ENCODE results near the gene TMEM88. TPM values are rescaled to one million over a fixed set of nuclear protein-coding genes. Genes with fewer than 3 reads are reported as not detected.

Gene TMEM88
- total and polyA plus RNA-seq, 5 experiments from 2014 or later, result 6.9 to 7.2 TPM; not detected in 3

DNA sequence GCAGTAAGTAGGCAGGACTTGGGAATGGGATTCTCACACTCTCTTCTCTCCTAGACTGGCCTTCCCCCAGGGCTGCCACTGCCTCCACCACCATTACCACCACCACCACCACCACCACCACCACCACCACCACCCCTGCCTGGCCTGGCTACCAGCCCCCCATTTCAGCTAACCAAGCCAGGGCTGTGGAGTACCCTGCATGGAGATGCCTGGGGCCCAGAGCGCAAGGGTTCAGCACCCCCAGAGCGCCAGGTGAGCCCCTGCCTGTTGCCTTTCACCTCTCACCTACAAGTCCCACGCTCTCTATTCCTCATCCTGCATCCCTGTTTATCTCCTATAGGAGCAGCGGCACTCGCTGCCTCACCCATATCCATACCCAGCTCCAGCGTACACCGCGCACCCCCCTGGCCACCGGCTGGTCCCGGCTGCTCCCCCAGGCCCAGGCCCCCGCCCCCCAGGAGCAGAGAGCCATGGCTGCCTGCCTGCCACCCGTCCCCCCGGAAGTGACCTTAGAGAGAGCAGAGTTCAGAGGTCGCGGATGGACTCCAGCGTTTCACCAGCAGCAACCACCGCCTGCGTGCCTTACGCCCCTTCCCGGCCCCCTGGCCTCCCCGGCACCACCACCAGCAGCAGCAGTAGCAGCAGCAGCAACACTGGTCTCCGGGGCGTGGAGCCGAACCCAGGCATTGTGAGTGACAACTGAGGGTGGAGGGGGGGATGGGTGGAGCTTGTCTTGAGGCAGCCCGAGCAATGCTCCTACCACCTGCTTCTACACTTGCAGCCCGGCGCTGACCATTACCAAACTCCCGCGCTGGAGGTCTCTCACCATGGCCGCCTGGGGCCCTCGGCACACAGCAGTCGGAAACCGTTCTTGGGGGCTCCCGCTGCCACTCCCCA is 7.9 kb upstream of the TMEM88 start:
- POLR2A ChIA-PET, result interaction anchor here (6.9 to 7.2 kb wide), 2 partner anchors 9 to 12 kb away, joined by 54 to 116 read pairs; partner anchors contain the start of genes CYB5D1, KDM6B, NAA38 and TMEM88
- DNase-seq, result peak in 2 of 10 donors; percentile 21 to 50
- Mint-ChIP-seq H3K9me3 (no peaks in the 10 kb centered on the region), H3K36me3 (peaks cover 0 to 28% (median 1%) of the 10 kb centered on the region in 3 donors), H3K27me3 (peaks cover 0 to 4% (median 0%) of the 10 kb centered on the region in 5 donors), H3K27ac (peak overlapping the region in 6 of 10 donors; percentile 58 to 92 (median 76)), H3K4me3 (peak overlapping the region in 4 of 10 donors; percentile 28 to 57 (median 32)), H3K4me1 (peaks cover 32 to 44% (median 38%) of the 10 kb centered on the region in 4 donors)
- ATAC-seq, result no peak

DNA sequence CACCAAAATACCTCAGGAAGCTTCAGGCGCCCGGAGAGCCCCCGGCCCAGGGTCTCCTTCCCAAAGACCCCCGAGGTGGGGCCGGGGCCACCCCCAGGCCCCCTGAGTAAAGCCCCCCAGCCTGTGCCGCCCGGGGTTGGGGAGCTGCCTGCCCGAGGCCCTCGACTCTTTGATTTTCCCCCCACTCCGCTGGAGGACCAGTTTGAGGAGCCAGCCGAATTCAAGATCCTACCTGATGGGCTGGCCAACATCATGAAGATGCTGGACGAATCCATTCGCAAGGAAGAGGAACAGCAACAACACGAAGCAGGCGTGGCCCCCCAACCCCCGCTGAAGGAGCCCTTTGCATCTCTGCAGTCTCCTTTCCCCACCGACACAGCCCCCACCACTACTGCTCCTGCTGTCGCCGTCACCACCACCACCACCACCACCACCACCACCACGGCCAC is 6.7 kb upstream of the TMEM88 start:
- peak overlapping the region in 2 of 10 donors; percentile 14 to 18 for H3K4me3 Mint-ChIP-seq
- no peaks in the 10 kb centered on the region for H3K9me3 Mint-ChIP-seq
- ATAC-seq, result no peak
- peaks cover 22 to 37% (median 33%) of the 10 kb centered on the region in 4 donors for H3K4me1 Mint-ChIP-seq
- no peaks in the 10 kb centered on the region for H3K27me3 Mint-ChIP-seq
- peaks cover 0 to 30% (median 1%) of the 10 kb centered on the region in 3 donors for H3K36me3 Mint-ChIP-seq
- peak in 1 of 10 donors; percentile 47 for DNase-seq
- POLR2A ChIA-PET, result interaction anchor here (7.2 kb wide), 1 partner anchor 14 kb away, joined by 116 read pairs; the partner anchor contains the start of gene KDM6B
- H3K27ac Mint-ChIP-seq, result peak overlapping the region in 5 of 10 donors; percentile 24 to 84 (median 71)

DNA sequence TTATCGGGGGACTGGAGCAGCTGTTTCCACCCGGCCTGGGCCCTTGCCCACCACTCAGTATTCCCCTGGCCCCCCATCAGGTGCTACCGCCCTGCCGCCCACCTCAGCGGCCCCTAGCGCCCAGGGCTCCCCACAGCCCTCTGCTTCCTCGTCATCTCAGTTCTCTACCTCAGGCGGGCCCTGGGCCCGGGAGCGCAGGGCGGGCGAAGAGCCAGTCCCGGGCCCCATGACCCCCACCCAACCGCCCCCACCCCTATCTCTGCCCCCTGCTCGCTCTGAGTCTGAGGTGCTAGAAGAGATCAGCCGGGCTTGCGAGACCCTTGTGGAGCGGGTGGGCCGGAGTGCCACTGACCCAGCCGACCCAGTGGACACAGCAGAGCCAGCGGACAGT is 6.1 kb upstream of the TMEM88 start:
- H3K4me3 Mint-ChIP-seq, result no peak overlapping the region
- no peaks in the 10 kb centered on the region for H3K27me3 Mint-ChIP-seq
- H3K4me1 Mint-ChIP-seq, result peaks cover 18 to 36% (median 30%) of the 10 kb centered on the region in 4 donors
- H3K9me3 Mint-ChIP-seq, result no peaks in the 10 kb centered on the region
- POLR2A ChIA-PET, result interaction anchor here (1.0 to 5.8 kb wide), 3 partner anchors 8 to 15 kb away, joined by 3 to 96 read pairs (median 4); partner anchors contain the start of gene KDM6B
- H3K27ac Mint-ChIP-seq, result peak overlapping the region in 1 of 10 donors; percentile 29
- H3K36me3 Mint-ChIP-seq, result peaks cover 0 to 32% (median 1%) of the 10 kb centered on the region in 3 donors
- ATAC-seq (no peak), DNase-seq (no peak)

DNA sequence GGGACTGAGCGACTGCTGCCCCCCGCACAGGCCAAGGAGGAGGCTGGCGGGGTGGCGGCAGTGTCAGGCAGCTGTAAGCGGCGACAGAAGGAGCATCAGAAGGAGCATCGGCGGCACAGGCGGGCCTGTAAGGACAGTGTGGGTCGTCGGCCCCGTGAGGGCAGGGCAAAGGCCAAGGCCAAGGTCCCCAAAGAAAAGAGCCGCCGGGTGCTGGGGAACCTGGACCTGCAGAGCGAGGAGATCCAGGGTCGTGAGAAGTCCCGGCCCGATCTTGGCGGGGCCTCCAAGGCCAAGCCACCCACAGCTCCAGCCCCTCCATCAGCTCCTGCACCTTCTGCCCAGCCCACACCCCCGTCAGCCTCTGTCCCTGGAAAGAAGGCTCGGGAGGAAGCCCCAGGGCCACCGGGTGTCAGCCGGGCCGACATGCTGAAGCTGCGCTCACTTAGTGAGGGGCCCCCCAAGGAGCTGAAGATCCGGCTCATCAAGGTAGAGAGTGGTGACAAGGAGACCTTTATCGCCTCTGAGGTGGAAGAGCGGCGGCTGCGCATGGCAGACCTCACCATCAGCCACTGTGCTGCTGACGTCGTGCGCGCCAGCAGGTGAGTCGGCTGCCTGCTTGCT is 5.6 kb upstream of the TMEM88 start:
- H3K36me3 Mint-ChIP-seq, result peaks cover 0 to 34% (median 1%) of the 10 kb centered on the region in 3 donors
- no peak overlapping the region for H3K4me3 Mint-ChIP-seq
- H3K4me1 Mint-ChIP-seq, result peaks cover 14 to 38% (median 26%) of the 10 kb centered on the region in 4 donors
- ATAC-seq (no peak), DNase-seq (no peak)
- no peaks in the 10 kb centered on the region for H3K9me3 Mint-ChIP-seq
- POLR2A ChIA-PET, result interaction anchor here (1.0 to 5.8 kb wide), 3 partner anchors 8 to 15 kb away, joined by 3 to 96 read pairs (median 4); partner anchors contain the start of gene KDM6B
- H3K27ac Mint-ChIP-seq, result peak overlapping the region in 4 of 10 donors; percentile 56 to 88 (median 68)
- no peaks in the 10 kb centered on the region for H3K27me3 Mint-ChIP-seq

DNA sequence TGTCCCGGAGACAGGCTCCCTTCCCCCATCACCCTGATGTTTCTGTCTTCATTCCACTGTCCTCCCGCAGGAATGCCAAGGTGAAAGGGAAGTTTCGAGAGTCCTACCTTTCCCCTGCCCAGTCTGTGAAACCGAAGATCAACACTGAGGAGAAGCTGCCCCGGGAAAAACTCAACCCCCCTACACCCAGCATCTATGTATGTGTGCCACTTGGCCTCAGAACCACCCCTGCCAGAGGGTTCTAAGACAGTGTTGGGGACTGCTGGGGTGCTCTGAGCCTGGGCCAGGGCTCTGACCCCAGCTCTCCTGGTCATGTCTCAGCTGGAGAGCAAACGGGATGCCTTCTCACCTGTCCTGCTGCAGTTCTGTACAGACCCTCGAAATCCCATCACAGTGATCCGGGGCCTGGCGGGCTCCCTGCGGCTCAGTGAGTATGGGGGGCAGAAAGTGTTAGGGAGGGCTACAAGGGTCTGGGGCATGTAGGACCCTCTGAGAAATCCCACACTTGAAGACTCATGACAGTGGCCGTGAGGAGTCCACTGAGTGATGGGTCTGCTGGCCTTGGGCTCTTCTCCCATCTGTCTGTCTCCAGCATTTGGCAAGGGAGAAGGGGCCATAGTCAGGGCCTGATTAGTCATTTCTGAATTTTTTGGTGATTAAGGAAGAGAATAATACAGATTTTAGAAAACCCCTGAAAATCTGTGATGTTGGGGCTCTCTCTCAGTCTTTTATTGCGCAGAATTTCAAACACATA is 4.9 kb upstream of the TMEM88 start:
- POLR2A ChIA-PET, result interaction anchor here (1.0 to 5.8 kb wide), 6 partner anchors 8 to 16 kb away, joined by 3 to 96 read pairs (median 8); partner anchors contain the start of gene KDM6B
- no peak for ATAC-seq
- H3K27ac Mint-ChIP-seq, result peak overlapping the region in 9 of 10 donors; percentile 13 to 96 (median 75)
- peaks cover 13 to 35% (median 24%) of the 10 kb centered on the region in 4 donors for H3K4me1 Mint-ChIP-seq
- H3K4me3 Mint-ChIP-seq, result peak overlapping the region in 2 of 10 donors; percentile 7 to 14
- H3K9me3 Mint-ChIP-seq, result no peaks in the 10 kb centered on the region
- H3K36me3 Mint-ChIP-seq, result peaks cover 0 to 34% (median 1%) of the 10 kb centered on the region in 3 donors
- no peaks in the 10 kb centered on the region for H3K27me3 Mint-ChIP-seq
- DNase-seq, result peak in 1 of 10 donors; percentile 24

DNA sequence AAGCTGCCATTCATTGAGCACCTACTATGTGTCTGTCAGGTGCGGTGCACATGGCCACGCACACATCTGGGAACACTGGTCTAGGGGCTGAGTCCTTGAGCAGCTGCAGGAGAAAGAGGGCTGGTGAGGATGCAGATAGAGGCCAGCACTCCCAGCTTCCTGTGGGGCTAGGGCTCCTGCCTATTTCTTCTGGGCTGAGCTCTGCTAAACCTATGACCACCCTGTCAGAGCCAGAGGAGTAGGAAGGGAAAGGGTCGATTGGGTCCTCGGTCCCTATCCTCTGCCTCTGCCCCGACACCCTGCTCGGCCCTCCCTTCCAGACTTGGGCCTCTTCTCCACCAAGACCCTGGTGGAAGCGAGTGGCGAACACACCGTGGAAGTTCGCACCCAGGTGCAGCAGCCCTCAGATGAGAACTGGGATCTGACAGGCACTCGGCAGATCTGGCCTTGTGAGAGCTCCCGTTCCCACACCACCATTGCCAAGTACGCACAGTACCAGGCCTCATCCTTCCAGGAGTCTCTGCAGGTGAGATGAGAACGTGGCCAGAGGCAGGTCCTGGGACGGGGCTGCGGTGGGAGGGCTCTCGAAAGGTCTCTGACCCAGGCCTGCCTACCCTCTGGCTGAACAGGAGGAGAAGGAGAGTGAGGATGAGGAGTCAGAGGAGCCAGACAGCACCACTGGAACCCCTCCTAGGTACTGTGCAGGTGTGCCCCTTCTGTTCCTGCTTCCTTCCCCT is 4.0 kb upstream of the TMEM88 start:
- H3K4me3 Mint-ChIP-seq, result peak overlapping the region in 9 of 10 donors; percentile 39 to 84 (median 64)
- ATAC-seq (peak; percentile 10 to 14), DNase-seq (no peak)
- no peaks in the 10 kb centered on the region for H3K9me3 Mint-ChIP-seq
- H3K27me3 Mint-ChIP-seq, result no peaks in the 10 kb centered on the region
- peak overlapping the region; percentile 43 to 96 (median 88) for H3K27ac Mint-ChIP-seq
- H3K36me3 Mint-ChIP-seq, result peaks cover 0 to 35% (median 1%) of the 10 kb centered on the region in 3 donors
- peaks cover 13 to 27% (median 21%) of the 10 kb centered on the region in 4 donors for H3K4me1 Mint-ChIP-seq
- POLR2A ChIA-PET, result interaction anchor here (0.5 to 5.8 kb wide), 8 partner anchors 9 to 396 kb away, joined by 3 to 96 read pairs (median 6); partner anchors contain the start of gene KDM6B

DNA sequence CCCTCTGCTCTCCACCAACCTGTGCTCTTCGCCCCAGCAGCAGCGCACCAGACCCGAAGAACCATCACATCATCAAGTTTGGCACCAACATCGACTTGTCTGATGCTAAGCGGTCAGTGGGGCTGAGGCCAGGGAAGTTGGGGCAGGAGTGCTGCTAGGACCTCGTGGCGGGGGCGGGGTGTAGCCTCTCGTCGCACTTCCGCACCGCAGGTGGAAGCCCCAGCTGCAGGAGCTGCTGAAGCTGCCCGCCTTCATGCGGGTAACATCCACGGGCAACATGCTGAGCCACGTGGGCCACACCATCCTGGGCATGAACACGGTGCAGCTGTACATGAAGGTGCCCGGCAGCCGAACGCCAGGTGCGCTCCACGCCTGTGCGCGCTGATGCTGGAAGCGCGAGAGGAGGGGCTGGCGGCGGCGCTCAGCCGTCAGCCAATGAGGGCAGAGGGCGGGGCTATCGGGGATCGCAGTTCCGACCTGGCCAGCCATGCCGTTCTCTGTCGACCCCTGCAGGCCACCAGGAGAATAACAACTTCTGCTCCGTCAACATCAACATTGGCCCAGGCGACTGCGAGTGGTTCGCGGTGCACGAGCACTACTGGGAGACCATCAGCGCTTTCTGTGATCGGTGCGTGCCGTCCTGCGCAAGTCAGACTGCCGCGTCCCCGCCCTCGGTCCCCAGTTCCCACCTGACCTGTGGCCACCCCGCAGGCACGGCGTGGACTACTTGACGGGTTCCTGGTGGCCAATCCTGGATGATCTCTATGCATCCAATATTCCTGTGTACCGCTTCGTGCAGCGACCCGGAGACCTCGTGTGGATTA is 3.2 kb upstream of the TMEM88 start:
- peak overlapping the region; percentile 47 to 84 (median 70) for H3K4me3 Mint-ChIP-seq
- H3K27me3 Mint-ChIP-seq, result no peaks in the 10 kb centered on the region
- DNase-seq (peak; percentile 92 to 98 (median 94)), ATAC-seq (peak; percentile 83 to 88)
- peaks cover 16 to 25% (median 21%) of the 10 kb centered on the region in 4 donors for H3K4me1 Mint-ChIP-seq
- peak overlapping the region; percentile 25 to 96 (median 88) for H3K27ac Mint-ChIP-seq
- peaks cover 0 to 33% (median 1%) of the 10 kb centered on the region in 3 donors for H3K36me3 Mint-ChIP-seq
- POLR2A ChIA-PET, result interaction anchor here (0.5 to 5.8 kb wide), 9 partner anchors 10 to 397 kb away, joined by 3 to 96 read pairs (median 5); partner anchors contain the start of gene KDM6B
- H3K9me3 Mint-ChIP-seq, result no peaks in the 10 kb centered on the region

DNA sequence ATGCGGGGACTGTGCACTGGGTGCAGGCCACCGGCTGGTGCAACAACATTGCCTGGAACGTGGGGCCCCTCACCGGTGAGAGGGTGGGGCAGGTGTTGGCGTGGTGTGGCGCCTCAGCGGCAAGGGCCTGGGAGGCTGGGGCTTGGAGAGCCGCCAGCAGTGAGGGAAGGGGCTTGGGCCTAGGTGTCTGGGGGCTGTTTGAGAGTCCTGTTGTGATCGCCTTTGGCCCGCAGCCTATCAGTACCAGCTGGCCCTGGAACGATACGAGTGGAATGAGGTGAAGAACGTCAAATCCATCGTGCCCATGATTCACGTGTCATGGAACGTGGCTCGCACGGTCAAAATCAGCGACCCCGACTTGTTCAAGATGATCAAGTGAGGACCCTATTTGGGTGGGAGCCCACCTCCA is 2.6 kb upstream of the TMEM88 start:
- H3K4me1 Mint-ChIP-seq, result peaks cover 16 to 25% (median 21%) of the 10 kb centered on the region in 4 donors
- H3K9me3 Mint-ChIP-seq, result no peaks in the 10 kb centered on the region
- no peaks in the 10 kb centered on the region for H3K27me3 Mint-ChIP-seq
- peak overlapping the region in 4 of 10 donors; percentile 4 to 64 (median 22) for H3K4me3 Mint-ChIP-seq
- H3K36me3 Mint-ChIP-seq, result peaks cover 0 to 26% (median 1%) of the 10 kb centered on the region in 3 donors
- no peak for ATAC-seq
- peak overlapping the region in 8 of 10 donors; percentile 53 to 96 (median 89) for H3K27ac Mint-ChIP-seq
- POLR2A ChIA-PET, result interaction anchor here (0.6 to 5.8 kb wide), 5 partner anchors 10 to 157 kb away, joined by 3 to 96 read pairs (median 10); partner anchors contain the start of gene KDM6B
- DNase-seq, result peak in 3 of 10 donors; percentile 24 to 71 (median 36)

DNA sequence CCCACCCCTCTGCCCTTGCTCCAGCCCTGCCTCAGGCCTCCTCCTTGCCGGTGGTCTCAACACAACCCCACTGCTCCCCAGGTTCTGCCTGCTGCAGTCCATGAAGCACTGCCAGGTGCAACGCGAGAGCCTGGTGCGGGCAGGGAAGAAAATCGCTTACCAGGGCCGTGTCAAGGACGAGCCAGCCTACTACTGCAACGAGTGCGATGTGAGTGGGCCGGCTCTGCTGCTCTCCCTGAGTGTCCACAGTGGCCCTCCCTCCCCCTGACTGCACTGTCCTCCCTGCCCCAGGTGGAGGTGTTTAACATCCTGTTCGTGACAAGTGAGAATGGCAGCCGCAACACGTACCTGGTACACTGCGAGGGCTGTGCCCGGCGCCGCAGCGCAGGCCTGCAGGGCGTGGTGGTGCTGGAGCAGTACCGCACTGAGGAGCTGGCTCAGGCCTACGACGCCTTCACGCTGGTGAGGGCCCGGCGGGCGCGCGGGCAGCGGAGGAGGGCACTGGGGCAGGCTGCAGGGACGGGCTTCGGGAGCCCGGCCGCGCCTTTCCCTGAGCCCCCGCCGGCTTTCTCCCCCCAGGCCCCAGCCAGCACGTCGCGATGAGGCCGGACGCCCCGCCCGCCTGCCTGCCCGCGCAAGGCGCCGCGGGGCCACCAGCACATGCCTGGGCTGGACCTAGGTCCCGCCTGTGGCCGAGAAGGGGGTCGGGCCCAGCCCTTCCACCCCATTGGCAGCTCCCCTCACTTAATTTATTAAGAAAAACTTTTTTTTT is 1.8 kb upstream of the TMEM88 start:
- H3K4me3 Mint-ChIP-seq, result no peak overlapping the region
- peaks cover 0 to 24% (median 1%) of the 10 kb centered on the region in 3 donors for H3K36me3 Mint-ChIP-seq
- peaks cover 16 to 25% (median 21%) of the 10 kb centered on the region in 4 donors for H3K4me1 Mint-ChIP-seq
- DNase-seq (peak in 3 of 10 donors; percentile 12 to 66 (median 13)), ATAC-seq (no peak)
- peak overlapping the region in 2 of 10 donors; percentile 59 to 65 for H3K27ac Mint-ChIP-seq
- no peaks in the 10 kb centered on the region for H3K9me3 Mint-ChIP-seq
- H3K27me3 Mint-ChIP-seq, result no peaks in the 10 kb centered on the region
- POLR2A ChIA-PET, result interaction anchor here (0.7 to 5.8 kb wide), 6 partner anchors 8 to 29 kb away, joined by 3 to 96 read pairs (median 6); partner anchors contain the start of gene KDM6B

All from naive thymus-derived CD8-positive, alpha-beta T cell (primary cell).